MM.1S (cell line): ENCODE results near the gene CELF2.

Experiments
- EZH2 ChIP-seq: fragments of 300-600 bp; sonication (generic); optimal IDR thresholded peaks from 2 replicates; pipeline ENCODE3; 2017; ENCODE audit warnings: low read depth, mild to moderate bottlenecking, antibody characterized with exemption, low read length, mixed read lengths
- EZH2phosphoT487 ChIP-seq: fragments of 300-600 bp; sonication (generic); IDR thresholded peaks from 2 replicates; pipeline ENCODE4 v1.6.1; 2018; ENCODE audit warnings: antibody characterized with exemption, low read length
- TF ChIP-seq, protein P1 (sequence below): fragments of 300-600 bp; sonication (generic); IDR thresholded peaks from 2 replicates; pipeline ENCODE4 v1.5.1; 2016; ENCODE audit warnings: antibody characterized with exemption, low read length, mixed read lengths

DNA sequence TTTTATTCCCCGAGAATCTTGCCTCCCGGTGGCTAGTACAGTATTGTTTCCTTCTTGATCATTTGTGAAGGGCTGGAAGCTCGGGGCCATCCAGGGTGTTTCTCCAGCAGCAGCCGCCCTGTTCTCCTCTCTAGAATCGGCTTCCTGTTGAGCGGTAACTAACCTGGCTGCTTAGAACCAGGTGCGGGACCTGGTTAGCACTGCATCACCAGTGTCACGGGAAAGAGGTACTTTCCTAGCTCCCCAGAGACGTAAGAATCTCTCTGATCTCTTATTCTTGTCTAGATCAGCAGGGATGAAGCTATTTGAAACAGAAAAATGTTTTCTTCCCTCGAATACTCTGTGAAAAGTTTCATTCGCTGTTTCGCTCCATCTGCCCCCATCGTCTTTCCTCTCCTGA lies 239.2 kb downstream of the CELF2 start:
- no peak for TF ChIP-seq EZH2
- TF ChIP-seq, protein P1, sequence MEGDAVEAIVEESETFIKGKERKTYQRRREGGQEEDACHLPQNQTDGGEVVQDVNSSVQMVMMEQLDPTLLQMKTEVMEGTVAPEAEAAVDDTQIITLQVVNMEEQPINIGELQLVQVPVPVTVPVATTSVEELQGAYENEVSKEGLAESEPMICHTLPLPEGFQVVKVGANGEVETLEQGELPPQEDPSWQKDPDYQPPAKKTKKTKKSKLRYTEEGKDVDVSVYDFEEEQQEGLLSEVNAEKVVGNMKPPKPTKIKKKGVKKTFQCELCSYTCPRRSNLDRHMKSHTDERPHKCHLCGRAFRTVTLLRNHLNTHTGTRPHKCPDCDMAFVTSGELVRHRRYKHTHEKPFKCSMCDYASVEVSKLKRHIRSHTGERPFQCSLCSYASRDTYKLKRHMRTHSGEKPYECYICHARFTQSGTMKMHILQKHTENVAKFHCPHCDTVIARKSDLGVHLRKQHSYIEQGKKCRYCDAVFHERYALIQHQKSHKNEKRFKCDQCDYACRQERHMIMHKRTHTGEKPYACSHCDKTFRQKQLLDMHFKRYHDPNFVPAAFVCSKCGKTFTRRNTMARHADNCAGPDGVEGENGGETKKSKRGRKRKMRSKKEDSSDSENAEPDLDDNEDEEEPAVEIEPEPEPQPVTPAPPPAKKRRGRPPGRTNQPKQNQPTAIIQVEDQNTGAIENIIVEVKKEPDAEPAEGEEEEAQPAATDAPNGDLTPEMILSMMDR = no peak
- no peak for TF ChIP-seq EZH2phosphoT487
